ENCODE results near the gene SHMT1.

DNA sequence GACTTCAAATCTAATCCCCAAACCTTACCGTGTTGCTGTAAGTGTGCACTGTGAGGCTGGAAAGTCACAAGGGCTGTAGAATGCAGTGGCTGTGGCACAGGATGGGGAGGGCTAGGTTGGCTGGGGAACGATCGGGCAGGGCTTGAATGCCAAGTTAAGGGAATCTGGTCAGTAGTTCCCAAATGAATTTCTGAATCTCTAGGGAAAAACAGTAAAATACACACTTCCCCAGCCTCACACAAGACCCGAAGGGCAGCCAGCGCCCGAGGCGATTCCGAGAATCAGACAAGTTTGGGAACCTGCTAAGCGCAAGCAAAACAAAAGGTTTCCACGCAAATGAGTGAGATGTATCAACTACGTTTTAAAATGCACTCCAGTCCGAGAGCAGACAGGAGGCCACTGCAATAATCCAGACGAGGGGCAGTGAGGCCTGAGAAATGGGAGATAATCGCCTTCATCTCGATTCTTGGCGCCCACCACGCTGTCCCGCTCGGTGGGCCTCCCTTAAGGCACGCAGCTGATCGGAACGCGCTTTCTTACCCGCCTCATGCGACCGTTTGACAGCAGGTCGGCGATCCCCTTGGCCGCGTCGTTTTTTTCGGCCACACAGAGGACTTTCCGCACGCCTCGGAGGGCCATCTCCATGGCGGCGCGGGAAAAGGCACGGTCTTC lies 49.2 kb downstream of the SHMT1 start:
- TF ChIP-seq, protein P1, sequence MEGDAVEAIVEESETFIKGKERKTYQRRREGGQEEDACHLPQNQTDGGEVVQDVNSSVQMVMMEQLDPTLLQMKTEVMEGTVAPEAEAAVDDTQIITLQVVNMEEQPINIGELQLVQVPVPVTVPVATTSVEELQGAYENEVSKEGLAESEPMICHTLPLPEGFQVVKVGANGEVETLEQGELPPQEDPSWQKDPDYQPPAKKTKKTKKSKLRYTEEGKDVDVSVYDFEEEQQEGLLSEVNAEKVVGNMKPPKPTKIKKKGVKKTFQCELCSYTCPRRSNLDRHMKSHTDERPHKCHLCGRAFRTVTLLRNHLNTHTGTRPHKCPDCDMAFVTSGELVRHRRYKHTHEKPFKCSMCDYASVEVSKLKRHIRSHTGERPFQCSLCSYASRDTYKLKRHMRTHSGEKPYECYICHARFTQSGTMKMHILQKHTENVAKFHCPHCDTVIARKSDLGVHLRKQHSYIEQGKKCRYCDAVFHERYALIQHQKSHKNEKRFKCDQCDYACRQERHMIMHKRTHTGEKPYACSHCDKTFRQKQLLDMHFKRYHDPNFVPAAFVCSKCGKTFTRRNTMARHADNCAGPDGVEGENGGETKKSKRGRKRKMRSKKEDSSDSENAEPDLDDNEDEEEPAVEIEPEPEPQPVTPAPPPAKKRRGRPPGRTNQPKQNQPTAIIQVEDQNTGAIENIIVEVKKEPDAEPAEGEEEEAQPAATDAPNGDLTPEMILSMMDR (IDR thresholded peaks at IDR 0.05 in 4 of 5, conservative IDR thresholded peaks at IDR 0.05 in 1 of 5), result no peak
- no peak for TF ChIP-seq POLR2A (IDR thresholded peaks at IDR 0.05)
